ENCODE results near the gene DMXL2. TPM values are rescaled to one million over a fixed set of nuclear protein-coding genes. Genes with fewer than 3 reads are reported as not detected.

Gene DMXL2
- total and polyA plus RNA-seq, 2 experiments from 2014 or later = 6.1 to 61.1 TPM

- H3K4me1 Mint-ChIP-seq = no peaks in the 10 kb centered on the region
- no peak overlapping the region for H3K27ac Mint-ChIP-seq
- no peaks in the 10 kb centered on the region for H3K27me3 ChIP-seq (ENCODE audit: insufficient read depth)
- no peaks in the 10 kb centered on the region for H3K9me2 ChIP-seq (ENCODE audit: insufficient read depth)
- no peaks in the 10 kb centered on the region for H3K27me3 Mint-ChIP-seq (ENCODE audit: insufficient read depth, low read depth, poor library complexity)
- no peak for TF ChIP-seq EZH2 (IDR thresholded peaks at IDR 0.05; ENCODE audit: low read depth, unreplicated experiment)
- TF ChIP-seq JUNB (IDR thresholded peaks at IDR 0.05; ENCODE audit: unreplicated experiment) = no peak
- TF ChIP-seq NANOG (IDR thresholded peaks at IDR 0.05; ENCODE audit: borderline replicate concordance) = no peak
- TF ChIP-seq POLR2AphosphoS5 (IDR thresholded peaks at IDR 0.05; ENCODE audit: low read depth) = no peak
- H3K27ac ChIP-seq (ENCODE audit: low read depth) = no peak overlapping the region
- no peaks in the 10 kb centered on the region; the same call in 1 of the 3 replicates for H3K36me3 Mint-ChIP-seq (ENCODE audit: low read depth)
- DNase-seq (ENCODE audit: low spot score) = no peak
- H4K20me1 ChIP-seq (replicated peaks; ENCODE audit: insufficient read depth) = no peaks in the 10 kb centered on the region
- H3K9me3 Mint-ChIP-seq = no peaks in the 10 kb centered on the region
- H3F3A ChIP-seq (replicated peaks; ENCODE audit: low read depth) = no peaks in the 10 kb centered on the region
- no peak for ATAC-seq
- H3K4me1 ChIP-seq (ENCODE audit: insufficient read depth) = no peaks in the 10 kb centered on the region
- H3K4me3 Mint-ChIP-seq = no peak overlapping the region
- no peaks in the 10 kb centered on the region for H3K36me3 ChIP-seq (ENCODE audit: insufficient read depth)
- no peak overlapping the region for H2AFZ ChIP-seq
- H3K79me2 ChIP-seq (replicated peaks; ENCODE audit: insufficient read depth) = no peaks in the 10 kb centered on the region
- no peak overlapping the region for H3K4me2 ChIP-seq
- H3K4me3 ChIP-seq = no peak overlapping the region
Measured at GRCh38 chr15:51533672-51534398, 88.7 kb downstream of the DMXL2 start.

GRCh38 chr15:51526955-51527354 lies 95.6 kb downstream of the DMXL2 start:
- Histone ChIP-seq H3K27ac (ENCODE audit: low read depth) (no peak overlapping the region), H3K36me3 (ENCODE audit: insufficient read depth) (no peaks in the 10 kb centered on the region), H3K27me3 (ENCODE audit: insufficient read depth) (no peaks in the 10 kb centered on the region), H3K4me2 (no peak overlapping the region), H3K4me3 (no peak overlapping the region), H2AFZ (no peak overlapping the region), H3K79me2 (replicated peaks; ENCODE audit: insufficient read depth) (no peaks in the 10 kb centered on the region), H3K9me2 (ENCODE audit: insufficient read depth) (peaks cover 5% of the 10 kb centered on the region; the same call in 1 of the 2 replicates), H4K20me1 (replicated peaks; ENCODE audit: insufficient read depth) (no peaks in the 10 kb centered on the region), H3K4me1 (ENCODE audit: insufficient read depth) (no peaks in the 10 kb centered on the region), H3F3A (replicated peaks; ENCODE audit: low read depth) (no peaks in the 10 kb centered on the region)
- no peak for ATAC-seq
- Mint-ChIP-seq H3K27me3 (ENCODE audit: insufficient read depth, low read depth, poor library complexity) (peaks cover 4% of the 10 kb centered on the region), H3K9me3 (peaks cover 8% of the 10 kb centered on the region; the same call in 2 of the 3 replicates), H3K4me1 (no peaks in the 10 kb centered on the region), H3K27ac (no peak overlapping the region), H3K4me3 (no peak overlapping the region), H3K36me3 (ENCODE audit: low read depth) (peaks cover 10% of the 10 kb centered on the region)
- DNase-seq (ENCODE audit: low spot score) = no peak
- TF ChIP-seq ZNF462 (CRISPR knock-in tag; IDR thresholded peaks at IDR 0.05) (no peak), CREB1 (CRISPR knock-in tag; IDR thresholded peaks at IDR 0.05; ENCODE audit: low read depth) (no peak), NANOG (IDR thresholded peaks at IDR 0.05; ENCODE audit: borderline replicate concordance) (no peak), STAT1 (IDR thresholded peaks at IDR 0.05; ENCODE audit: unreplicated experiment) (no peak), POLR2AphosphoS5 (IDR thresholded peaks at IDR 0.05; ENCODE audit: low read depth) (no peak), REST (IDR thresholded peaks at IDR 0.05; ENCODE audit: unreplicated experiment) (no peak), ZNF114 (CRISPR knock-in tag; IDR thresholded peaks at IDR 0.05) (no peak), EZH2 (IDR thresholded peaks at IDR 0.05; ENCODE audit: low read depth, unreplicated experiment) (no peak), ZNF331 (CRISPR knock-in tag; IDR thresholded peaks at IDR 0.05; ENCODE audit: low read depth) (no peak)
